GM12878 (cell line): Measurements from ENCODE around the gene MDK. TPM values are rescaled to one million over a fixed set of nuclear protein-coding genes. Genes with fewer than 3 reads are reported as not detected.

Source experiments
- ATAC-seq: fragments of 200-7000 bp; cut with Tn5 transposase; 3 replicates; pipeline ENCODE4 v1.9.1; 2020; ENCODE audit warnings: mild to moderate bottlenecking, moderate library complexity
- BruUV-seq: library from RNA; stranded (reverse); fragments of 400-500 nt; replicated peaks from 2 replicates; lab custom pipeline; 2021; lab: Mats Ljungman, UMichigan
- CTCF ChIA-PET: fragments of 300-600 bp; sonication (Branson Sonifier 250); formaldehyde crosslinking; extraction: SDS; loops from one replicate; lab custom pipeline; 2021; ENCODE audit warnings: inconsistent platforms; lab: Yijun Ruan, JAX
- POLR2A ChIA-PET: fragments of 350-600 bp; formaldehyde crosslinking; extraction: SDS; loops from one replicate; lab custom pipeline; 2021; ENCODE audit warnings: inconsistent platforms; lab: Charles Lee
- RAD21 ChIA-PET: fragments of 300-600 bp; sonication (Branson Sonifier 250); formaldehyde crosslinking; loops from one replicate; lab custom pipeline; 2023; ENCODE audit warnings: antibody characterized with exemption; ENCODE audit not compliant: unreplicated experiment; lab: Charles Lee
- SMC1A ChIA-PET: fragments of 300-600 bp; sonication (Branson Sonifier 250); formaldehyde crosslinking; loops from one replicate; lab custom pipeline; 2023; ENCODE audit not compliant: unreplicated experiment, uncharacterized antibody; lab: Charles Lee
- DNase-seq: peaks from one replicate; pipeline ENCODE4 v3.0.0-alpha.2; 2011; ENCODE audit warnings: low read depth, low spot score
- FAIRE-seq: peaks from 3 replicates; lab custom pipeline; 2011; peaks lifted over from hg19 to GRCh38; lab: Jason Lieb, UNC
- H2AFZ ChIP-seq: 2 replicates; pipeline ENCODE4 v1.6.0; 2011; ENCODE audit warnings: low read depth, low read length, control low read depth; ENCODE audit not compliant: control insufficient read depth
- H3K27ac ChIP-seq: 2 replicates; pipeline ENCODE4 v1.5.1; 2011; ENCODE audit warnings: control low read depth; ENCODE audit not compliant: control insufficient read depth, insufficient read depth
- H3K27me3 ChIP-seq, 2 experiments: replicated peaks in 1 of 2; 2 replicates each; pipeline versions ENCODE4 v1.6.0 to v1.6.1; 2011; ENCODE audit warnings: low read length in 1 of 2; ENCODE audit not compliant: control insufficient read depth in 2 of 2, insufficient read depth in 2 of 2
- H3K36me3 ChIP-seq, 2 experiments: 2 replicates each; pipeline ENCODE4 v1.5.1; 2011; ENCODE audit warnings: low read length in 1 of 2; ENCODE audit not compliant: control insufficient read depth in 2 of 2, insufficient read depth in 2 of 2
- H3K4me1 ChIP-seq: 2 replicates; pipeline ENCODE4 v1.6.1; 2011; ENCODE audit warnings: mild to moderate bottlenecking, low read length, moderate library complexity, mixed read lengths; ENCODE audit not compliant: control insufficient read depth, insufficient read depth
- H3K4me2 ChIP-seq: 2 replicates; pipeline ENCODE4 v1.6.0; 2011; ENCODE audit warnings: control low read depth; ENCODE audit not compliant: control insufficient read depth, insufficient read depth
- H3K4me3 ChIP-seq: fragments of 200-600 bp; sonication (generic); 2 replicates; pipeline ENCODE4 v1.5.1; 2016
- H3K79me2 ChIP-seq: 2 replicates; pipeline ENCODE4 v1.6.0; 2011; ENCODE audit warnings: low read length; ENCODE audit not compliant: control insufficient read depth, insufficient read depth
- H3K9ac ChIP-seq: 2 replicates; pipeline ENCODE4 v1.8.0; 2011; ENCODE audit warnings: low read length, control low read depth, mixed read lengths; ENCODE audit not compliant: control insufficient read depth, insufficient read depth
- H3K9me3 ChIP-seq: replicated peaks from 3 replicates; pipeline ENCODE4 v1.5.1; 2011; ENCODE audit warnings: mild to moderate bottlenecking, low read length; ENCODE audit not compliant: control insufficient read depth, insufficient read depth
- H4K20me1 ChIP-seq: 2 replicates; pipeline ENCODE4 v1.6.0; 2011; ENCODE audit not compliant: control insufficient read depth, insufficient read depth
- ATF7 ChIP-seq: fragments of 450-650 bp; IDR thresholded peaks from 2 replicates; pipeline ENCODE4 v1.6.1; 2016; ENCODE audit warnings: low read depth, mild to moderate bottlenecking
- BCLAF1 ChIP-seq: fragments of 450-650 bp; IDR thresholded peaks from 2 replicates; pipeline ENCODE4 v1.6.1; 2017; ENCODE audit warnings: antibody characterized with exemption, mild to moderate bottlenecking, moderate library complexity
- CREM ChIP-seq: IDR thresholded peaks from 2 replicates; pipeline ENCODE4 v1.6.1; 2014; ENCODE audit warnings: antibody characterized with exemption, low read depth
- EZH2 ChIP-seq: IDR thresholded peaks from 2 replicates; pipeline ENCODE4 v1.6.1; 2012; ENCODE audit warnings: low read depth, mild to moderate bottlenecking, control low read depth, inconsistent platforms, low read length, borderline replicate concordance; ENCODE audit not compliant: control insufficient read depth
- IKZF2 ChIP-seq, 2 experiments: fragments of 450-650 bp; IDR thresholded peaks; 2 replicates each; pipeline ENCODE4 v1.6.1; 2017; ENCODE audit warnings: mild to moderate bottlenecking in 2 of 2, moderate library complexity in 2 of 2
- WGBS: methylation state at CpG from one replicate; pipeline ENCODE4 v1.1.6; 2016; ENCODE audit warnings: low lambda C conversion rate; ENCODE audit not compliant: insufficient replicate concordance, insufficient coverage; ENCODE audit errors: missing lambda C conversion rate; 5-methylcytosine and 5-hydroxymethylcytosine counted together
- in situ Hi-C: fragments of 300-500 bp; cut with MboI; formaldehyde crosslinking; loops from 9 replicates; pipeline ENCODE4 v1.14.3; 2018; ENCODE audit warnings: mixed read lengths
- intact Hi-C: fragments of 100-400 bp; cut with micrococcal nuclease; formaldehyde crosslinking; loops from one replicate; pipeline ENCODE4 v1.14.2; 2022; ENCODE audit not compliant: unreplicated experiment
- polyA plus RNA-seq, 11 experiments: library from polyadenylated mRNA; depleted of rRNA in 4 of 11; unstranded in 6 of 11; stranded (reverse) in 5 of 11; fragments of >200 nt; fragmentation: Nextera tagmentation in 4 of 11; fragmentation: Illumina TruSeq in 1 of 11; extraction: Ambion mirVana in 4 of 11; extraction: Trizol in 1 of 11; gene quantifications; 1 replicate in 1 of 11; 2 replicates in 10 of 11; pipeline versions ENCODE4 v1.2.1 to v1.2.3, GENCODE V29; 2011 to 2016; ENCODE audit warnings: inconsistent platforms in 2 of 11, missing spikeins in 2 of 11, low read depth in 1 of 11
- total RNA-seq, 4 experiments: library from RNA; depleted of rRNA in 3 of 4; stranded (reverse); fragments of >200 nt in 3 of 4; fragmentation: Illumina TruSeq in 1 of 4; extraction: Trizol in 1 of 4; gene quantifications; 2 replicates each; pipeline versions ENCODE4 v1.2.1 to v1.2.3, GENCODE V29; 2013 to 2021

Gene MDK
- total and polyA plus RNA-seq, 10 of the 15 experiments (the other 5 are each of a cell fraction or from before 2014, with no cell fraction given) = 0.77 to 17.8 (median 9.9) TPM

DNA sequence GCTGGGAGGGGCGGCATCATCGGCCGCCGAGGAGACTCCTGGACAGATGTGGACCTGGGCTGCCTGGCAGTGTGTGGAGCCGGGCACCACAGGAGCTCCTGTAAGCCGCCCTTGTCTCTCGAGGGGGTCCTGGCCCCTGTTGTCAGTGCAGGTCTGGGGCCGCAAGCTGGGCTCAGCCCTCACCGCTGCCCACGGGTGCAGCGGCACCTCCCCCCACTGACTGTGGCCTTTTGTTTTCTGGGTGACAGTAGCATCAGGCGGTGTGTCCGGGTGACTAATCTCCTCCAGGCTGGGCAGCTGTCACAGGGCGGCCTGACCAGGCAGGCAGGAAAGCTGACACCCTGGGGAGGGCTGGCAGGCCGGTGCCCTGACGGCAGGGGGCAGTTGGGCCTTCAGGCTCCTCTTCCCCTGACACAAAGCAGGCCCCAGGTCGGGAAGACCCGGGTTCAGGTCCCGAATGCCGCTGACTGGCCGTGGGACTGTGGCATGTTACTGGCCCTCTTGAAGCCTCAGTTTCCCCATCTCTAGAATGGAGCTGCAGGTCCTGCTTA, 17.9 kb upstream of the MDK start:
- peaks cover 20% of the 10 kb centered on the region for H3K4me1 ChIP-seq

More for the DNA sequence above, 17.9 kb upstream of the MDK start:
- Histone ChIP-seq H3K27ac (no peak overlapping the region), H3K79me2 (peaks cover 27% of the 10 kb centered on the region), H3K9me3 (no peaks in the 10 kb centered on the region), H3K9ac (no peak overlapping the region), H3K4me3 (no peak overlapping the region), H2AFZ (no peak overlapping the region), H3K4me2 (no peak overlapping the region), H3K36me3 (peaks cover 9 to 14% of the 10 kb centered on the region in 2 experiments; a peak in 3 of 4 replicates), H3K27me3 (no peaks in the 10 kb centered on the region), H4K20me1 (no peaks in the 10 kb centered on the region)
- in situ Hi-C loops (no loop called here), intact Hi-C loops (no loop called here)
- no TSS peak for BruUV-seq
- POLR2A ChIA-PET = no interaction called here
- RAD21 ChIA-PET = interaction anchor here (0.9 to 3.0 kb wide), 2 partner anchors 15 to 18 kb away, joined by 4 to 17 read pairs; partner anchors contain the start of gene DGKZ
- WGBS = 95% methylated on average over 21 of the region's 21 CpGs
- ATAC-seq (no peak), DNase-seq (no peak), FAIRE-seq (no peak)
- TF ChIP-seq EZH2 (no peak), CREM (no peak), BCLAF1 (no peak), IKZF2 (IDR thresholded peaks at IDR 0.05) (no peak), ATF7 (no peak)
- CTCF ChIA-PET = interaction anchor here (15.2 kb wide), 1 partner anchor 12 kb away, joined by 423 read pairs; the partner anchor contains the start of gene DGKZ
- SMC1A ChIA-PET = interaction anchor here (1.3 to 6.0 kb wide), 3 partner anchors 12 to 25 kb away, joined by 3 to 70 read pairs (median 32); no protein-coding TSS in a partner anchor
